HepG2 (cell line): ENCODE data around the gene IFNLR1. TPM values are rescaled to one million over a fixed set of nuclear protein-coding genes. Genes with fewer than 3 reads are reported as not detected.

ENCODE experiments used
- AKAP8 ChIP-seq: sonication (generic); formaldehyde crosslinking; IDR thresholded peaks from 2 replicates; pipeline ENCODE4 v1.5.1; 2020; ENCODE audit warnings: mild to moderate bottlenecking, missing genetic modification reagents
- ARNT ChIP-seq: fragments of 450-650 bp; IDR thresholded peaks from 2 replicates; pipeline ENCODE4 v1.6.1; 2017
- BHLHE40 ChIP-seq: IDR thresholded peaks from 2 replicates; pipeline ENCODE4 v1.6.1; 2011; ENCODE audit warnings: low read length, improper control_type of control experiment
- BRCA1 ChIP-seq: sonication (generic); formaldehyde crosslinking; IDR thresholded peaks from 2 replicates; pipeline ENCODE4 v1.4.0; 2020; ENCODE audit warnings: missing genetic modification reagents
- CREB1 ChIP-seq, 2 experiments: fragments of 450-650 bp in 1 of 2; IDR thresholded peaks; 2 replicates each; pipeline ENCODE4 v1.6.1; 2016 to 2017; ENCODE audit warnings: control low read depth in 1 of 2, mild to moderate bottlenecking in 1 of 2, missing compliant biosample characterization in 1 of 2, missing genetic modification characterization in 1 of 2
- FUBP1 ChIP-seq: sonication (generic); formaldehyde crosslinking; IDR thresholded peaks from 2 replicates; pipeline ENCODE4 v1.5.1; 2020; ENCODE audit warnings: missing genetic modification reagents, mild to moderate bottlenecking, borderline replicate concordance
- HMG20A ChIP-seq: IDR thresholded peaks from 2 replicates; pipeline ENCODE4 v1.6.1; 2016; ENCODE audit warnings: borderline replicate concordance
- HNRNPK ChIP-seq: fragments of 200-400 bp; formaldehyde crosslinking; IDR thresholded peaks from 2 replicates; pipeline ENCODE4 v1.6.1; 2018; ENCODE audit warnings: low read length, low read depth, moderate library complexity, mild to moderate bottlenecking; ENCODE audit not compliant: poor library complexity, severe bottlenecking
- IKZF4 ChIP-seq: sonication (generic); formaldehyde crosslinking; IDR thresholded peaks from 2 replicates; pipeline ENCODE4 v1.5.1; 2020; ENCODE audit warnings: borderline replicate concordance, mild to moderate bottlenecking, low read depth, missing genetic modification reagents; ENCODE audit errors: not compliant biosample characterization
- IRF9 ChIP-seq: sonication (generic); formaldehyde crosslinking; IDR thresholded peaks from 2 replicates; pipeline ENCODE4 v1.8.0; 2022; ENCODE audit warnings: missing genetic modification reagents, mild to moderate bottlenecking, borderline replicate concordance
- NRL ChIP-seq: sonication (generic); formaldehyde crosslinking; IDR thresholded peaks from 2 replicates; pipeline ENCODE4 v1.5.0; 2020; ENCODE audit warnings: missing genetic modification reagents, mild to moderate bottlenecking, moderate library complexity, borderline replicate concordance
- SIN3B ChIP-seq: fragments of 150-350 bp; IDR thresholded peaks from 2 replicates; pipeline ENCODE4 v1.6.1; 2014; ENCODE audit warnings: low read length
- SNRNP70 ChIP-seq: fragments of 200-400 bp; formaldehyde crosslinking; IDR thresholded peaks from 2 replicates; pipeline ENCODE4 v1.6.1; 2017; ENCODE audit warnings: mild to moderate bottlenecking, low read depth, low read length, moderate library complexity
- TCF7L2 ChIP-seq: IDR thresholded peaks from 2 replicates; pipeline ENCODE4 v1.6.1; 2011; ENCODE audit warnings: mild to moderate bottlenecking, low read depth, low read length, moderate library complexity
- TP53 ChIP-seq: sonication (generic); formaldehyde crosslinking; conservative IDR thresholded peaks from 2 replicates; pipeline ENCODE4 v1.4.0; 2020; ENCODE audit warnings: missing genetic modification reagents
- ZNF335 ChIP-seq: sonication (generic); formaldehyde crosslinking; IDR thresholded peaks from 2 replicates; pipeline ENCODE4 v1.4.0; 2020; ENCODE audit warnings: missing genetic modification reagents
- ZNF446 ChIP-seq: sonication (generic); formaldehyde crosslinking; IDR thresholded peaks from 2 replicates; pipeline ENCODE4 v1.5.0; 2020; ENCODE audit warnings: mild to moderate bottlenecking, missing genetic modification reagents
- ZNF607 ChIP-seq: sonication (generic); formaldehyde crosslinking; IDR thresholded peaks from 2 replicates; pipeline ENCODE4 v1.5.1; 2020; ENCODE audit warnings: missing genetic modification reagents, mild to moderate bottlenecking, borderline replicate concordance
- ZNF678 ChIP-seq: sonication (generic); formaldehyde crosslinking; IDR thresholded peaks from 2 replicates; pipeline ENCODE4 v1.4.0; 2020; ENCODE audit warnings: mild to moderate bottlenecking, missing genetic modification reagents
- polyA plus RNA-seq, 8 experiments: library from polyadenylated mRNA; depleted of rRNA in 3 of 8; stranded (reverse) in 7 of 8; unstranded in 1 of 8; fragments of >200 nt; fragmentation: Illumina TruSeq in 4 of 8; extraction: Trizol in 4 of 8; gene quantifications; 2 replicates each; pipeline versions ENCODE4 v1.2.1 to v1.2.3, GENCODE V29; 2011 to 2016; ENCODE audit warnings: low read depth in 4 of 8, missing spikeins in 1 of 8, mixed read lengths in 1 of 8; ENCODE audit not compliant: insufficient read depth in 1 of 8
- total RNA-seq, 5 experiments: library from RNA; depleted of rRNA; stranded (reverse); fragments of >200 nt; fragmentation: Illumina TruSeq; extraction: Trizol; gene quantifications; 2 replicates each; pipeline ENCODE4 v1.2.3, GENCODE V29; 2016; ENCODE audit warnings: low read depth in 1 of 5
- TF ChIP-seq, protein P1 (sequence below): sonication (generic); formaldehyde crosslinking; conservative IDR thresholded peaks from 2 replicates; pipeline ENCODE4 v1.5.0; 2020; ENCODE audit warnings: missing genetic modification reagents
- TF ChIP-seq, protein P2 (sequence below): conservative IDR thresholded peaks from 2 replicates; pipeline ENCODE4 v1.6.1; 2018; ENCODE audit warnings: missing genetic modification reagents
- TF ChIP-seq, protein P3 (sequence below): sonication (generic); formaldehyde crosslinking; IDR thresholded peaks from 2 replicates; pipeline ENCODE4 v1.9.0; 2021; ENCODE audit warnings: missing genetic modification reagents, mild to moderate bottlenecking, borderline replicate concordance

IFNLR1 gene
- total and polyA plus RNA-seq, 2 of the 13 experiments (the other 11 are each of a cell fraction or from before 2014, with no cell fraction given), result 3.8 to 8.5 TPM

DNA sequence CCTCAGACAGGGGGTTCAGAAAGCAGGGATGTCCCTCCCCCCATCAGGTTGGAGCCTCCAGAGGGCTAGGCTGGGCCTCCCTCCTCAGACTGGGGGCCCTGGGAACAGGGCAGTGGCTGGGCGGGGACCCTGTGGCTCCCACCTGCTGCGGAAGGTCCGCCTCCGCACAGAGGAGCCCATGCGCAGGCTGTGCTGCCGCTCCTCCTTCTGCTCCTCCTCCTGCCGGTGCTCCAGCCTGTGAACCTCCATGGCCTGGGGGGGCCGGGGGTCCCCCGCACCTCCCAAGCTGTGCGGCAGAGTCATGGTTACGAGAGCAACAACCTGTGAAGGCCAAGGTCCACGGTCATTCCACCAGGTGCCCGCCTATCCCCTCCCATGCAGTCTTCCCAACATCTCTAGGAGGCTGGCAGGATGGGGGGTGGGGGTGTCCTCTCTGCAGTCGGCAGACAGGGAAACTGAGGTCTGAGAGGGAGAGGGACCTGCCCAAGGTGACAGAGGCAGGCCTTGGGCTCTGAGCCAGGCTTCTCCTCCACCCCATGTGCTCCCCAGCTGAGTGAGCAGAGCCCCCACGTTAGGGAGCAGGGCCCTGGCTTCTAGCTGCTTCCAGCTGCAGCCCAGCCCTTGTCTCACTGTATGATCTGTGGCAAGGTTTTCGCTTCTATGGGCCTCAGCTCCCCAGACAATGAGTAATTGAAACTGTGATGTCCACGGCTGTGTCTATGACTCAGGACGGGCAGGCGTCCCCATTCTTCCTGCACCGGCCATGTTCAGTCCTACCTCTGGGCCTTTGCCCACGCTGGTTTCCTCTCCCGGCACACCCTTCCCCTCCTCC lies 78.5 kb downstream of the IFNLR1 start (continued):
- no peak for TF ChIP-seq FUBP1 (CRISPR knock-in tag)
- no peak for TF ChIP-seq ZNF607 (CRISPR knock-in tag)
- peak; percentile 36; the same call in 1 of the 2 replicates for TF ChIP-seq HMG20A (CRISPR knock-in tag)
- no peak for TF ChIP-seq ARNT
- TF ChIP-seq ZNF335 (CRISPR knock-in tag), result peak; percentile 75; the same call in 1 of the 2 replicates
- TF ChIP-seq TP53 (CRISPR knock-in tag), result no peak
- TF ChIP-seq BRCA1 (CRISPR knock-in tag), result no peak
- no peak for TF ChIP-seq SNRNP70
- no peak for TF ChIP-seq SIN3B
- no peak for TF ChIP-seq BHLHE40
- TF ChIP-seq IKZF4 (CRISPR knock-in tag), result no peak
- TF ChIP-seq TCF7L2, result no peak
- no peak for TF ChIP-seq AKAP8 (CRISPR knock-in tag)
- no peak for TF ChIP-seq NRL (CRISPR knock-in tag)
- TF ChIP-seq, protein P1, sequence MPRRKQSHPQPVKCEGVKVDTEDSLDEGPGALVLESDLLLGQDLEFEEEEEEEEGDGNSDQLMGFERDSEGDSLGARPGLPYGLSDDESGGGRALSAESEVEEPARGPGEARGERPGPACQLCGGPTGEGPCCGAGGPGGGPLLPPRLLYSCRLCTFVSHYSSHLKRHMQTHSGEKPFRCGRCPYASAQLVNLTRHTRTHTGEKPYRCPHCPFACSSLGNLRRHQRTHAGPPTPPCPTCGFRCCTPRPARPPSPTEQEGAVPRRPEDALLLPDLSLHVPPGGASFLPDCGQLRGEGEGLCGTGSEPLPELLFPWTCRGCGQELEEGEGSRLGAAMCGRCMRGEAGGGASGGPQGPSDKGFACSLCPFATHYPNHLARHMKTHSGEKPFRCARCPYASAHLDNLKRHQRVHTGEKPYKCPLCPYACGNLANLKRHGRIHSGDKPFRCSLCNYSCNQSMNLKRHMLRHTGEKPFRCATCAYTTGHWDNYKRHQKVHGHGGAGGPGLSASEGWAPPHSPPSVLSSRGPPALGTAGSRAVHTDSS, result no peak
- TF ChIP-seq HNRNPK, result no peak
- TF ChIP-seq IRF9 (CRISPR knock-in tag), result no peak
- TF ChIP-seq, protein P2, sequence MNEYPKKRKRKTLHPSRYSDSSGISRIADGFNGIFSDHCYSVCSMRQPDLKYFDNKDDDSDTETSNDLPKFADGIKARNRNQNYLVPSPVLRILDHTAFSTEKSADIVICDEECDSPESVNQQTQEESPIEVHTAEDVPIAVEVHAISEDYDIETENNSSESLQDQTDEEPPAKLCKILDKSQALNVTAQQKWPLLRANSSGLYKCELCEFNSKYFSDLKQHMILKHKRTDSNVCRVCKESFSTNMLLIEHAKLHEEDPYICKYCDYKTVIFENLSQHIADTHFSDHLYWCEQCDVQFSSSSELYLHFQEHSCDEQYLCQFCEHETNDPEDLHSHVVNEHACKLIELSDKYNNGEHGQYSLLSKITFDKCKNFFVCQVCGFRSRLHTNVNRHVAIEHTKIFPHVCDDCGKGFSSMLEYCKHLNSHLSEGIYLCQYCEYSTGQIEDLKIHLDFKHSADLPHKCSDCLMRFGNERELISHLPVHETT (CRISPR knock-in tag), result 0 out of 2 replicates have a peak, but pooled peaks have one; percentile 39
- TF ChIP-seq, protein P3, sequence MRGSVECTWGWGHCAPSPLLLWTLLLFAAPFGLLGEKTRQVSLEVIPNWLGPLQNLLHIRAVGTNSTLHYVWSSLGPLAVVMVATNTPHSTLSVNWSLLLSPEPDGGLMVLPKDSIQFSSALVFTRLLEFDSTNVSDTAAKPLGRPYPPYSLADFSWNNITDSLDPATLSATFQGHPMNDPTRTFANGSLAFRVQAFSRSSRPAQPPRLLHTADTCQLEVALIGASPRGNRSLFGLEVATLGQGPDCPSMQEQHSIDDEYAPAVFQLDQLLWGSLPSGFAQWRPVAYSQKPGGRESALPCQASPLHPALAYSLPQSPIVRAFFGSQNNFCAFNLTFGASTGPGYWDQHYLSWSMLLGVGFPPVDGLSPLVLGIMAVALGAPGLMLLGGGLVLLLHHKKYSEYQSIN, result no peak
- peak; percentile 57; the same call in 1 of the 2 replicates for TF ChIP-seq ZNF678 (CRISPR knock-in tag)
- TF ChIP-seq CREB1 (IDR thresholded peaks at IDR 0.05), result no peak
- TF ChIP-seq CREB1 (CRISPR knock-in tag; IDR thresholded peaks at IDR 0.05), result peak; percentile 66
- no peak for TF ChIP-seq ZNF446 (CRISPR knock-in tag)
